ENCODE results near the gene DEXI. TPM values are rescaled to one million over a fixed set of nuclear protein-coding genes. Genes with fewer than 3 reads are reported as not detected.

Gene DEXI
- total and polyA plus RNA-seq, 9 of the 15 experiments (the other 6 are each of a cell fraction or from before 2014, with no cell fraction given): 2.9 to 40.1 (median 22.0) TPM

DNA sequence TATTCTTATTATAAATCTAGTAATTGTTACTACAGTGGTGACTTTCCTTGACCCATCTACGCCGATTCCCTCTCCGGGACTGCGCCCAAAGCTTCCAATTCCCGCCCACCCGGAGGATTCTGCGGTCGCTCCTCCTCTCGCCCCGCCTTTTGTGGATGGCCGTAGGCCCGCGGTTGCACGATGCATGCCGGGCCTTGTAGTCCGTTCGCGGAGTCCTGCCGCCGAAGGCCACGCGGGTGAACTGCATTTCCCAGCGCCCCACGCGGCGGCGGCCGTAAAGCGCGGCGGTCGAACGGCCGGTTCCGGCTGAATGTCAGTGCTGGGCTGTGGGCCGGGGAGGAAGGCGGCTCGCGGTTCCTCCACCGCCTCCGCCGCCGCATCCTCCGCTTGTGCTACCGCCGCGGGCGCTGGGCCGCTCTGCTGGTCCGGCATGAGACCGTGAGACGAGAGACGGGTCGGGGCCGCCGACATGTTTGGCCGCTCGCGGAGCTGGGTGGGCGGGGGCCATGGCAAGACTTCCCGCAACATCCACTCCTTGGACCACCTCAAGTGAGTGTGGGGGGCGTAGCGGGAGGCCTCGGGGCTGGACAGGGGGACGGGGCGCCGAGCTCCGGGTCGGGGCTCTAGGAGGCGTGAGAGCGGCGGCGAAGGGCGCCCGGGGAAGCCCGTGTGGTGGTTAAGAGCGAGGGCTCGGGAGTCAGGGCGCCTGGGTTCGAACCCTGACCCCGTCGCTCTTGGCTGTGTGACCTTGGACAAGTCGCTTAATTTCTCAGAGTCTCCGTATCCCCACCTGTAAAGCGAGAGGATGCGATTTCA is 2.2 kb upstream of the DEXI start, which contains the start of gene CLEC16A (continued):
- TF ChIP-seq, protein P1, sequence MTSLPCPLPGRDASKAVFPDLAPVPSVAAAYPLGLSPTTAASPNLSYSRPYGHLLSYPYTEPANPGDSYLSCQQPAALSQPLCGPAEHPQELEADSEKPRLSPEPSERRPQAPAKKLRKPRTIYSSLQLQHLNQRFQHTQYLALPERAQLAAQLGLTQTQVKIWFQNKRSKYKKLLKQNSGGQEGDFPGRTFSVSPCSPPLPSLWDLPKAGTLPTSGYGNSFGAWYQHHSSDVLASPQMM (CRISPR knock-in tag; IDR thresholded peaks at IDR 0.05): no peak
- TF ChIP-seq PHB (CRISPR knock-in tag; IDR thresholded peaks at IDR 0.05) (no peak), MLLT1 (IDR thresholded peaks at IDR 0.05) (no peak; a peak in 1 of 4 replicates), NUFIP1 (IDR thresholded peaks at IDR 0.05; ENCODE audit: partially characterized antibody) (no peak), TCF7 (IDR thresholded peaks at IDR 0.05; ENCODE audit: borderline replicate concordance) (no peak), BRD9 (IDR thresholded peaks at IDR 0.05; ENCODE audit: low read depth, partially characterized antibody) (no peak), MCM7 (IDR thresholded peaks at IDR 0.05) (no peak), ZNF263 (CRISPR knock-in tag; IDR thresholded peaks at IDR 0.05; ENCODE audit: borderline replicate concordance) (no peak), NONO (IDR thresholded peaks at IDR 0.05; ENCODE audit: low read depth in 2 of 2, low read length in 1 of 2) (no peak), MAFK (IDR thresholded peaks at IDR 0.05; ENCODE audit: low read length) (no peak), ZFX (CRISPR knock-in tag; IDR thresholded peaks at IDR 0.05) (peak; percentile 80), YY1 (IDR thresholded peaks at IDR 0.05; ENCODE audit: borderline replicate concordance in 1 of 3, control insufficient read depth in 1 of 3, extremely low read depth in 1 of 3, insufficient read depth in 3 of 3, insufficient read length in 1 of 3, insufficient replicate concordance in 2 of 3, low read depth in 1 of 3, low read length in 2 of 3) (peak in 2 of 3 experiments; percentile 87 to 88), THAP7 (CRISPR knock-in tag; IDR thresholded peaks at IDR 0.05) (no peak), U2AF1 (optimal IDR thresholded peaks at IDR 0.05; ENCODE audit: low read depth, low read length) (peak; percentile 63), CBFA2T2 (conservative IDR thresholded peaks at IDR 0.05) (no peak), NCOA4 (IDR thresholded peaks at IDR 0.05; ENCODE audit: partially characterized antibody) (no peak), RNF219 (CRISPR knock-in tag; IDR thresholded peaks at IDR 0.05) (no peak), TBL1XR1 (IDR thresholded peaks at IDR 0.05; ENCODE audit: low read length in 2 of 2) (no peak), NEUROD1 (IDR thresholded peaks at IDR 0.05; ENCODE audit: borderline replicate concordance, low read depth, low read length, partially characterized antibody) (no peak), EHMT2 (IDR thresholded peaks at IDR 0.05) (no peak), ZC3H8 (IDR thresholded peaks at IDR 0.05) (no peak), PPARD (CRISPR knock-in tag; IDR thresholded peaks at IDR 0.05) (no peak), GATAD2A (IDR thresholded peaks at IDR 0.05) (0 out of 2 replicates have a peak, but pooled peaks have one; percentile 60)
- TF ChIP-seq, protein P2, sequence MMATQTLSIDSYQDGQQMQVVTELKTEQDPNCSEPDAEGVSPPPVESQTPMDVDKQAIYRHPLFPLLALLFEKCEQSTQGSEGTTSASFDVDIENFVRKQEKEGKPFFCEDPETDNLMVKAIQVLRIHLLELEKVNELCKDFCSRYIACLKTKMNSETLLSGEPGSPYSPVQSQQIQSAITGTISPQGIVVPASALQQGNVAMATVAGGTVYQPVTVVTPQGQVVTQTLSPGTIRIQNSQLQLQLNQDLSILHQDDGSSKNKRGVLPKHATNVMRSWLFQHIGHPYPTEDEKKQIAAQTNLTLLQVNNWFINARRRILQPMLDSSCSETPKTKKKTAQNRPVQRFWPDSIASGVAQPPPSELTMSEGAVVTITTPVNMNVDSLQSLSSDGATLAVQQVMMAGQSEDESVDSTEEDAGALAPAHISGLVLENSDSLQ (IDR thresholded peaks at IDR 0.05): no peak

Measured in K562 (cell line).